HL-60 (cell line): ENCODE data around the gene FGD5.

Source experiments
- DNase-seq, 2 experiments: peaks; one replicate each; pipeline ENCODE4 v3.0.0-alpha.2; 2010 to 2020; ENCODE audit warnings: low read depth in 1 of 2, low spot score in 1 of 2
- H3K27ac ChIP-seq: fragments of 250-450 bp; sonication (Bioruptor Pico); replicated peaks from 2 replicates; pipeline ENCODE4 v1.5.1; 2020; ENCODE audit warnings: mild to moderate bottlenecking, moderate library complexity
- H3K27me3 ChIP-seq: fragments of 250-450 bp; sonication (Bioruptor Pico); 2 replicates; pipeline ENCODE4 v1.5.1; 2021; ENCODE audit warnings: mild to moderate bottlenecking, moderate library complexity; ENCODE audit not compliant: insufficient read depth, poor library complexity, severe bottlenecking
- H3K4me3 ChIP-seq: replicated peaks from 2 replicates; pipeline ENCODE4 v1.5.1; 2011; ENCODE audit warnings: mild to moderate bottlenecking, control low read depth, low read length; ENCODE audit not compliant: insufficient read depth
- GABPA ChIP-seq: IDR thresholded peaks from 2 replicates; pipeline ENCODE4 v1.6.1; 2012; ENCODE audit warnings: low read depth
- POLR2AphosphoS5 ChIP-seq: IDR thresholded peaks from 2 replicates; pipeline ENCODE4 v1.6.1; 2012; ENCODE audit warnings: low read depth
- SPI1 ChIP-seq: IDR thresholded peaks from 2 replicates; pipeline ENCODE4 v1.6.1; 2012; ENCODE audit warnings: low read depth, mild to moderate bottlenecking, borderline replicate concordance
- TF ChIP-seq, protein P1 (sequence below): IDR thresholded peaks from 2 replicates; pipeline ENCODE4 v1.6.1; 2012; ENCODE audit warnings: low read depth; ENCODE audit not compliant: insufficient replicate concordance
- TF ChIP-seq, protein P2 (sequence below): IDR thresholded peaks from one replicate; pipeline ENCODE4 v1.5.1; 2011; ENCODE audit warnings: low read length, control low read depth, inconsistent platforms; ENCODE audit not compliant: insufficient read depth

Gene FGD5

DNA sequence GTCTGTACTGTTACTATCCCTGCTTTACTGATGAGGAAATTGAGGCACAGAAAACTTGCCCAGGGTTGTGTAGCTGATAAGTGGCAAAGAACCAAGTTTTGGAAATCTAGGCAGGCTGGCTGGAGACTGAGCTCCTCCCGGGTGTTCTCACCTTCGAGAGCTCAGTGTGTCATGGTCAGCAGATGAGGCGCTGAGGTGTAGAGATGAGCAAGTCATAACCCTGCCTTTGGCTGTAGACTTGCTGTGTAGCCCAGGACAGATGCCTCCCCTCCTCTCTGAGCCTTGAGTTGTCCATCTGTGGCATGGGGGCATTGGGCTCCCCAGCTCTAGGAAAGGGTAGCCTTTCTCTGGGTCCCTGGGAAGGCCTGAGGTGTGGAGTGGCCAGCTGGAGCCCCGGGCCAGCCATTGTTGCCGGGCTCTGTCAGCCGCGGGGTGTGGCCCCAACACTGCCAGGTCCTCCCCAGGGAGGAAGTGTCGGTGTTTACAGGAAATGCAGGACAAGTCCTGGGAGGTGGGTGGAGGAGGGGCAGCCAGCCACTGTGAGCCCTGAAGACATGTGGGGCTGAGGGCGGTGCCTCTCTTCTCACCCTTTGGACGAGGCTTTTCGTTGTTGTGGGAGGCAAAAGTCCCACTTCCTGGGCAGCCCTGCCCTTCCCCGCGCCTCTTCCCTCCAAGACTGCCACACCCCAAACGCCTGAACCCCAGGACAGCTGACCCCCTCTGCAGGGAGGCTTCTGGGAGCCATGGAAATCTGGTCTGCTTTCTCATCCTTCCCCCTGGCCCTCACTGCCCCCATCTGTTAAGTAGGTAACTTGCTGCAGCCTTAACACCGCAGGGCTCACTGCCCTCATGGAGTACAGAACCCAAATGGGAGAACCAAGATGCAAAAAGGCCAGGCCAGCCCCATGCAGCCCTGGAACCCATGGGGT, 29.1 kb downstream of the FGD5 start:
- H3K27me3 ChIP-seq = peaks cover 19% of the 10 kb centered on the region
- no peak overlapping the region for H3K4me3 ChIP-seq
- no peak for DNase-seq
- H3K27ac ChIP-seq = no peak overlapping the region
- TF ChIP-seq SPI1 = no peak
- TF ChIP-seq POLR2AphosphoS5 = no peak
- TF ChIP-seq, protein P1, sequence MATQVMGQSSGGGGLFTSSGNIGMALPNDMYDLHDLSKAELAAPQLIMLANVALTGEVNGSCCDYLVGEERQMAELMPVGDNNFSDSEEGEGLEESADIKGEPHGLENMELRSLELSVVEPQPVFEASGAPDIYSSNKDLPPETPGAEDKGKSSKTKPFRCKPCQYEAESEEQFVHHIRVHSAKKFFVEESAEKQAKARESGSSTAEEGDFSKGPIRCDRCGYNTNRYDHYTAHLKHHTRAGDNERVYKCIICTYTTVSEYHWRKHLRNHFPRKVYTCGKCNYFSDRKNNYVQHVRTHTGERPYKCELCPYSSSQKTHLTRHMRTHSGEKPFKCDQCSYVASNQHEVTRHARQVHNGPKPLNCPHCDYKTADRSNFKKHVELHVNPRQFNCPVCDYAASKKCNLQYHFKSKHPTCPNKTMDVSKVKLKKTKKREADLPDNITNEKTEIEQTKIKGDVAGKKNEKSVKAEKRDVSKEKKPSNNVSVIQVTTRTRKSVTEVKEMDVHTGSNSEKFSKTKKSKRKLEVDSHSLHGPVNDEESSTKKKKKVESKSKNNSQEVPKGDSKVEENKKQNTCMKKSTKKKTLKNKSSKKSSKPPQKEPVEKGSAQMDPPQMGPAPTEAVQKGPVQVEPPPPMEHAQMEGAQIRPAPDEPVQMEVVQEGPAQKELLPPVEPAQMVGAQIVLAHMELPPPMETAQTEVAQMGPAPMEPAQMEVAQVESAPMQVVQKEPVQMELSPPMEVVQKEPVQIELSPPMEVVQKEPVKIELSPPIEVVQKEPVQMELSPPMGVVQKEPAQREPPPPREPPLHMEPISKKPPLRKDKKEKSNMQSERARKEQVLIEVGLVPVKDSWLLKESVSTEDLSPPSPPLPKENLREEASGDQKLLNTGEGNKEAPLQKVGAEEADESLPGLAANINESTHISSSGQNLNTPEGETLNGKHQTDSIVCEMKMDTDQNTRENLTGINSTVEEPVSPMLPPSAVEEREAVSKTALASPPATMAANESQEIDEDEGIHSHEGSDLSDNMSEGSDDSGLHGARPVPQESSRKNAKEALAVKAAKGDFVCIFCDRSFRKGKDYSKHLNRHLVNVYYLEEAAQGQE = no peak

DNA sequence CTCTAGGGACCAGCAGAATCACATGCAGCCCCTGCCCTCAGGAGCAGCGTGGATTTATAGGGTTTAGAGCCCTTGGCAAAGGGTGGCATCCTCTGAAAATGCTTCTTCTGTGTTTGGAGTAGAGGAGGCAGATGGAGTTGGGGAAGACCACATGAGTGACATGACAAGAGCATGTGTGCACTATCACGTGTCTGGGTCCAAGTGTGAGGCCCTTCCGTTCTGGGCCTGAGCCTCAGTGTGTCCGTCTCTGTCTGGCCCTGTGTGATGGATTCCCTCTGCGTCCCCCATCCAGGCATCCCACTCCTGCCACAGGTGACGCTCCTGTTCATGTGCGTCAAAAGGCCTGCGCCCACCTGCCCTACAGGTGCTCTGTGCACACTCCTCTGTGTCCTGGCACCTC, 30.1 kb downstream of the FGD5 start:
- DNase-seq = no peak
- TF ChIP-seq SPI1 (no peak), GABPA (no peak), POLR2AphosphoS5 (no peak)
- TF ChIP-seq, protein P2, sequence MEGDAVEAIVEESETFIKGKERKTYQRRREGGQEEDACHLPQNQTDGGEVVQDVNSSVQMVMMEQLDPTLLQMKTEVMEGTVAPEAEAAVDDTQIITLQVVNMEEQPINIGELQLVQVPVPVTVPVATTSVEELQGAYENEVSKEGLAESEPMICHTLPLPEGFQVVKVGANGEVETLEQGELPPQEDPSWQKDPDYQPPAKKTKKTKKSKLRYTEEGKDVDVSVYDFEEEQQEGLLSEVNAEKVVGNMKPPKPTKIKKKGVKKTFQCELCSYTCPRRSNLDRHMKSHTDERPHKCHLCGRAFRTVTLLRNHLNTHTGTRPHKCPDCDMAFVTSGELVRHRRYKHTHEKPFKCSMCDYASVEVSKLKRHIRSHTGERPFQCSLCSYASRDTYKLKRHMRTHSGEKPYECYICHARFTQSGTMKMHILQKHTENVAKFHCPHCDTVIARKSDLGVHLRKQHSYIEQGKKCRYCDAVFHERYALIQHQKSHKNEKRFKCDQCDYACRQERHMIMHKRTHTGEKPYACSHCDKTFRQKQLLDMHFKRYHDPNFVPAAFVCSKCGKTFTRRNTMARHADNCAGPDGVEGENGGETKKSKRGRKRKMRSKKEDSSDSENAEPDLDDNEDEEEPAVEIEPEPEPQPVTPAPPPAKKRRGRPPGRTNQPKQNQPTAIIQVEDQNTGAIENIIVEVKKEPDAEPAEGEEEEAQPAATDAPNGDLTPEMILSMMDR = no peak
- TF ChIP-seq, protein P1 = no peak
- Histone ChIP-seq H3K27ac (no peak overlapping the region), H3K4me3 (no peak overlapping the region), H3K27me3 (peaks cover 19% of the 10 kb centered on the region)

DNA sequence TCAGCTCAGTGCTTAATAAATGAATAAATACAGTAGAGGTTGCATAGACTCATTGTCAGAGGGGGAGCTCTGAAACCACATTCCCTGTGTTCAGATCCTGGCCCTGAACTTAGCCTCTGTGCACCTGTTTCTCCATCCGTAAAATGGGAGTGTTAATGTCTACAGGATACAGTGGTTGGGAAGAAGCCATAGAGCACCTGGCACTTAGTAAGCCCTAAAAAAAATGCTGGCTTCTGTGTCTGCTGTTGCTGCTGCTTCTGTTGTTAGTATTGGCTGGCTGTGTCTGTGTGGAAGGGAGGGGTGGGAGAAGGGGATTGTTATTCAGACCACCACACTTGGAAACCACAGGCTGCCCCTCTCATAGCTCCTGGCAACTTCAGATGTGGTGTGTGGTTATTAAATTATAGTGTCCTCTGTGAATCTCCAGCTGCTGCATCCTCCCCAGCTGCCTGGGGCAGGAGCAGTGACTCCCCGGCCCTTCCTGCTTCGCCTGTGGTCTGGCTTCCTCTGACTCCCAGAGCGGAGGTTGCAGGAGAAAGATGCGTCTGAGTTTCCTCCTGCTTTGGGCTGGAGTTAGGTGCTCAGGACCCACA, 31.0 kb downstream of the FGD5 start:
- Histone ChIP-seq H3K27ac (no peak overlapping the region), H3K27me3 (peaks cover 16% of the 10 kb centered on the region), H3K4me3 (no peak overlapping the region)
- DNase-seq = no peak
- TF ChIP-seq POLR2AphosphoS5 (no peak), GABPA (no peak), SPI1 (no peak)
- TF ChIP-seq, protein P1 = no peak
- TF ChIP-seq, protein P2 = no peak
